Calu3 (cell line): ENCODE measurements around the gene COL4A4. TPM values are rescaled to one million over a fixed set of nuclear protein-coding genes. Genes with fewer than 3 reads are reported as not detected.

ENCODE experiments used
- BruUV-seq: library from RNA; stranded (reverse); fragments of 400-500 nt; replicated peaks from 2 replicates; lab custom pipeline; 2021; lab: Mats Ljungman, UMichigan
- CTCF ChIA-PET: fragments of 300-600 bp; sonication (Branson Sonifier 250); formaldehyde crosslinking; loops from one replicate; lab custom pipeline; 2022; ENCODE audit warnings: antibody characterized with exemption; lab: Charles Lee
- DNase-seq: peaks from one replicate; pipeline ENCODE4 v3.0.0; 2022
- H3K27ac Mint-ChIP-seq: one replicate; pipeline ENCODE4 v1.8.0; 2022; ENCODE audit warnings: mixed read lengths; ENCODE audit not compliant: unreplicated experiment
- H3K27me3 Mint-ChIP-seq: one replicate; pipeline ENCODE4 v1.8.0; 2022; ENCODE audit warnings: mixed read lengths; ENCODE audit not compliant: unreplicated experiment
- H3K36me3 Mint-ChIP-seq: one replicate; pipeline ENCODE4 v1.8.0; 2022; ENCODE audit warnings: mild to moderate bottlenecking, moderate library complexity, mixed read lengths; ENCODE audit not compliant: insufficient read depth, unreplicated experiment
- H3K4me1 Mint-ChIP-seq: one replicate; pipeline ENCODE4 v1.8.0; 2022; ENCODE audit warnings: mild to moderate bottlenecking, low read depth, mixed read lengths; ENCODE audit not compliant: unreplicated experiment
- H3K4me3 Mint-ChIP-seq: one replicate; pipeline ENCODE4 v1.8.0; 2022; ENCODE audit warnings: mild to moderate bottlenecking, low read depth, moderate library complexity, mixed read lengths; ENCODE audit not compliant: unreplicated experiment
- H3K9me3 Mint-ChIP-seq: one replicate; pipeline ENCODE4 v1.8.0; 2022; ENCODE audit warnings: low read depth, mixed read lengths; ENCODE audit not compliant: unreplicated experiment
- intact Hi-C: fragments of 100-400 bp; cut with micrococcal nuclease; formaldehyde crosslinking; loops from one replicate; pipeline ENCODE4 v1.10.0; 2022; ENCODE audit not compliant: unreplicated experiment
- total RNA-seq: library from RNA; stranded (reverse); gene quantifications from 2 replicates; pipeline ENCODE4 v1.2.3, GENCODE V29; 2022
- TF ChIP-seq, protein P1 (sequence below): fragments of 200-600 bp; IDR thresholded peaks from one replicate; pipeline ENCODE4 v1.8.0; 2022; ENCODE audit warnings: antibody characterized with exemption; ENCODE audit not compliant: unreplicated experiment

The COL4A4 gene
- total RNA-seq, 1 experiment from 2014 or later = 17.2 TPM

DNA sequence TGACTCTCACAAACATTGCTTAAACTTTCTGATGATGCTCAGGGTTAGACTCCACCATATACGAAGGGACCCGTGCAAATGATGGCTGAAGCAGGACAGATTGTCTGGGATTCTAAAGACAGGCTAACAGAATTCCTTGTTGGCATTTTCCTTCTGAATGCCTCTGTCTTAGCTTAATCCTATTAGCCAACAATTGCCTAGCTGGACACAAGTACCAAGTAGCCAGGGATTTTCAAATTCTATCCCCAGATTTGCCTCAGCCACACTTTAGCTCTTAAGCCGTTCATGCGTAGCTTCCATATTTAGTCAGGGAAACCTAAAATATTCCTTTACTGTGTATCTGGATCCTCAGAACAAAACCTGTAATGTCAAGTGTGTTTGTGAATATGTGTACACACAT, 40.4 kb upstream of the COL4A4 start:
- no peak for DNase-seq
- intact Hi-C loops = no loop called here
- CTCF ChIA-PET = no interaction called here
- peaks cover 8% of the 10 kb centered on the region for H3K4me1 Mint-ChIP-seq
- no peak overlapping the region for H3K27ac Mint-ChIP-seq
- H3K9me3 Mint-ChIP-seq = no peaks in the 10 kb centered on the region
- TF ChIP-seq, protein P1, sequence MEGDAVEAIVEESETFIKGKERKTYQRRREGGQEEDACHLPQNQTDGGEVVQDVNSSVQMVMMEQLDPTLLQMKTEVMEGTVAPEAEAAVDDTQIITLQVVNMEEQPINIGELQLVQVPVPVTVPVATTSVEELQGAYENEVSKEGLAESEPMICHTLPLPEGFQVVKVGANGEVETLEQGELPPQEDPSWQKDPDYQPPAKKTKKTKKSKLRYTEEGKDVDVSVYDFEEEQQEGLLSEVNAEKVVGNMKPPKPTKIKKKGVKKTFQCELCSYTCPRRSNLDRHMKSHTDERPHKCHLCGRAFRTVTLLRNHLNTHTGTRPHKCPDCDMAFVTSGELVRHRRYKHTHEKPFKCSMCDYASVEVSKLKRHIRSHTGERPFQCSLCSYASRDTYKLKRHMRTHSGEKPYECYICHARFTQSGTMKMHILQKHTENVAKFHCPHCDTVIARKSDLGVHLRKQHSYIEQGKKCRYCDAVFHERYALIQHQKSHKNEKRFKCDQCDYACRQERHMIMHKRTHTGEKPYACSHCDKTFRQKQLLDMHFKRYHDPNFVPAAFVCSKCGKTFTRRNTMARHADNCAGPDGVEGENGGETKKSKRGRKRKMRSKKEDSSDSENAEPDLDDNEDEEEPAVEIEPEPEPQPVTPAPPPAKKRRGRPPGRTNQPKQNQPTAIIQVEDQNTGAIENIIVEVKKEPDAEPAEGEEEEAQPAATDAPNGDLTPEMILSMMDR = no peak
- H3K36me3 Mint-ChIP-seq = no peaks in the 10 kb centered on the region
- BruUV-seq = no TSS peak
- no peak overlapping the region for H3K4me3 Mint-ChIP-seq
- H3K27me3 Mint-ChIP-seq = no peaks in the 10 kb centered on the region

DNA sequence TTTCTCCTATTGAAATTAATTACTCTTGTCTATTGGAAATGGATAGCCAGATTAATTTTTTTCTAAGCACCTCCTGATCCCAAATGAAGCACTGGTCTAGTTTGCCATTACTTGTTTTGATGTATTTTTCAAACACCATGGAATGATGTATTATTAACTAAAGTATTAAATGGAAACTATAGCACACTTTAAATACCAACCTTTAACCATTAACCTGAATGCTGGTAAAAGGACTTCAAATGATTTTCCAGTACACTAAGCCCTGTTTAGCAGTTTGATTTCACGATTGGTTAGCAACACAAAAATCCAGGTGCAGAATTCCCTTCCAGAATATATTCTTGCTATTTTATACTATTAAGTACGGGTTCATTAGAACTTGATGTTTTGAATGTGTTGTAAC, 37.8 kb upstream of the COL4A4 start:
- Mint-ChIP-seq H3K4me1 (peaks cover 8% of the 10 kb centered on the region), H3K9me3 (no peaks in the 10 kb centered on the region), H3K4me3 (no peak overlapping the region), H3K27me3 (no peaks in the 10 kb centered on the region), H3K27ac (no peak overlapping the region), H3K36me3 (no peaks in the 10 kb centered on the region)
- intact Hi-C loops = no loop called here
- TF ChIP-seq, protein P1 = no peak
- CTCF ChIA-PET = no interaction called here
- DNase-seq = no peak
- BruUV-seq = no TSS peak

DNA sequence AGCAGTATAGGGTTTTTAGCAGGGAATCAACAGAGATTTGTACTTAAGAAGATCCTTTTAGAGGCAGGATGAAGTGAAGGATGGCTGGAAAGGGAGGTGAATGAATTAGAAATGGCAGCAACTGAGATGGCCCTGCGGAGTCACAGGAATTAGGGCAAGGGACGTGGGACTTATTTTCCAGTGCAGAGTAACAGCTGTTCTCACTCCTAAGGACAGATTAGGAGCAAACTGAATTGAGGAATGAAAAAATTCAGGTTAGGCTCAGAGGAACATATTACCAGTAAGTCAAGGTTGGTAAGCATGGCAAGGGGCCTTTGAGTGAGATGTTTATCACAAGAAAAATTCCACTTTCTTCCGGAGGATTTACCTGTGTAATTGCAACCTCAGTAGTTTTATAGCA, 34.9 kb upstream of the COL4A4 start:
- no peak for DNase-seq
- CTCF ChIA-PET = no interaction called here
- Mint-ChIP-seq H3K9me3 (no peaks in the 10 kb centered on the region), H3K27ac (no peak overlapping the region), H3K27me3 (no peaks in the 10 kb centered on the region), H3K36me3 (no peaks in the 10 kb centered on the region), H3K4me1 (no peaks in the 10 kb centered on the region), H3K4me3 (no peak overlapping the region)
- TF ChIP-seq, protein P1 = no peak
- intact Hi-C loops = no loop called here
- BruUV-seq = no TSS peak

DNA sequence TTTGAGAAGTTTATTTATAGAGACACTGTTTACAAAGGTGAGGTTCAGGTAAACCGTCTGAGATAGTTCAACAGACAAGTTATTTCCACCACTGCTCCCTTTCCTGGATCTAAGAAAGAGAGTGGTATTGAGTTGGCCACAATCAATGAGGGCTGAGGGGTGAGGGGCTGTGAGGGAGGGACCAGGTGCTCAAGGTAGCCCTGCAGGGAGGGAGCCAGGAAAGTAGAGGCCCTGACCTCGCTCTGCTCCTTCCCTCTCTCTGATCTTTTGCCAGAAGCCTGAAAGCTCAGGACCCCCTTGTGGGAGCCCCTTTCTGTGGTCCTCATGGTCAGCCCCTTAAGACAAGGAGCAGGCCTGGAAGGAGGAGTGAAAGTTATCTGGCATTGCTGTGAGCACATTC, 30.2 kb upstream of the COL4A4 start:
- H3K4me3 Mint-ChIP-seq = no peak overlapping the region
- intact Hi-C loops = no loop called here
- no TSS peak for BruUV-seq

More for the DNA sequence above, 30.2 kb upstream of the COL4A4 start:
- no peaks in the 10 kb centered on the region for H3K36me3 Mint-ChIP-seq
- H3K4me1 Mint-ChIP-seq = peaks cover 8% of the 10 kb centered on the region
- CTCF ChIA-PET = no interaction called here
- TF ChIP-seq, protein P1 = no peak
- H3K9me3 Mint-ChIP-seq = no peaks in the 10 kb centered on the region
- no peaks in the 10 kb centered on the region for H3K27me3 Mint-ChIP-seq
- H3K27ac Mint-ChIP-seq = no peak overlapping the region
- DNase-seq = no peak
